Transverse colon (tissue), 3 donors: ENCODE data around the gene CRYBG1.

Experiments
- POLR2A ChIP-seq: fragments of 450-650 bp; IDR thresholded peaks from one replicate; pipeline ENCODE4 v1.6.1; 2016; ENCODE audit warnings: antibody characterized with exemption, mild to moderate bottlenecking, moderate library complexity
- TF ChIP-seq, protein P1 (sequence below), 5 experiments: fragments of 200-600 bp in 3 of 5; fragments of 450-650 bp in 2 of 5; sonication (generic) in 3 of 5; IDR thresholded peaks; 1 replicate in 2 of 5; 2 replicates in 3 of 5; pipeline ENCODE4 v1.5.1; 2016 to 2017; ENCODE audit warnings: antibody characterized with exemption in 5 of 5, inconsistent platforms in 3 of 5, mild to moderate bottlenecking in 2 of 5, moderate library complexity in 1 of 5

DNA sequence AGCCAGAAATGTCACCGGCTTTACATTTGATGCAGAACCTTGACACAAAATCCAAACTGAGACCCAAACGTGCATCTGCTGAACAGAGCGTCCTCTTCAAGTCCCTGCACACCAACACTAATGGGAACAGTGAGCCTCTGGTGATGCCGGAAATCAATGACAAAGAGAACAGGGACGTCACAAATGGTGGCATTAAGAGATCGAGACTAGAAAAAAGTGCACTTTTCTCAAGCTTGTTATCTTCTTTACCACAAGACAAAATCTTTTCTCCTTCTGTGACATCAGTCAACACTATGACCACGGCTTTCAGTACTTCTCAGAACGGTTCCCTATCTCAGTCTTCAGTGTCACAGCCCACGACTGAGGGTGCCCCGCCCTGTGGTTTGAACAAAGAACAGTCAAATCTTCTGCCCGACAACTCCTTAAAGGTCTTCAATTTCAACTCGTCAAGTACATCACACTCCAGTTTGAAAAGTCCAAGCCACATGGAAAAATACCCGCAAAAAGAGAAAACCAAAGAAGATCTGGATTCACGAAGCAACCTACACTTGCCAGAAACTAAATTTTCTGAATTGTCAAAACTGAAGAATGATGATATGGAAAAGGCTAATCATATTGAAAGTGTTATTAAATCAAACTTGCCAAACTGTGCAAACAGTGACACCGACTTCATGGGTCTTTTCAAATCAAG is 160.3 kb downstream of the CRYBG1 start:
- TF ChIP-seq, protein P1, sequence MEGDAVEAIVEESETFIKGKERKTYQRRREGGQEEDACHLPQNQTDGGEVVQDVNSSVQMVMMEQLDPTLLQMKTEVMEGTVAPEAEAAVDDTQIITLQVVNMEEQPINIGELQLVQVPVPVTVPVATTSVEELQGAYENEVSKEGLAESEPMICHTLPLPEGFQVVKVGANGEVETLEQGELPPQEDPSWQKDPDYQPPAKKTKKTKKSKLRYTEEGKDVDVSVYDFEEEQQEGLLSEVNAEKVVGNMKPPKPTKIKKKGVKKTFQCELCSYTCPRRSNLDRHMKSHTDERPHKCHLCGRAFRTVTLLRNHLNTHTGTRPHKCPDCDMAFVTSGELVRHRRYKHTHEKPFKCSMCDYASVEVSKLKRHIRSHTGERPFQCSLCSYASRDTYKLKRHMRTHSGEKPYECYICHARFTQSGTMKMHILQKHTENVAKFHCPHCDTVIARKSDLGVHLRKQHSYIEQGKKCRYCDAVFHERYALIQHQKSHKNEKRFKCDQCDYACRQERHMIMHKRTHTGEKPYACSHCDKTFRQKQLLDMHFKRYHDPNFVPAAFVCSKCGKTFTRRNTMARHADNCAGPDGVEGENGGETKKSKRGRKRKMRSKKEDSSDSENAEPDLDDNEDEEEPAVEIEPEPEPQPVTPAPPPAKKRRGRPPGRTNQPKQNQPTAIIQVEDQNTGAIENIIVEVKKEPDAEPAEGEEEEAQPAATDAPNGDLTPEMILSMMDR (IDR thresholded peaks at IDR 0.05), result no peak
- peak; percentile 46 for TF ChIP-seq POLR2A
